ENCODE results near the gene MAN2B2.

Gene MAN2B2

DNA sequence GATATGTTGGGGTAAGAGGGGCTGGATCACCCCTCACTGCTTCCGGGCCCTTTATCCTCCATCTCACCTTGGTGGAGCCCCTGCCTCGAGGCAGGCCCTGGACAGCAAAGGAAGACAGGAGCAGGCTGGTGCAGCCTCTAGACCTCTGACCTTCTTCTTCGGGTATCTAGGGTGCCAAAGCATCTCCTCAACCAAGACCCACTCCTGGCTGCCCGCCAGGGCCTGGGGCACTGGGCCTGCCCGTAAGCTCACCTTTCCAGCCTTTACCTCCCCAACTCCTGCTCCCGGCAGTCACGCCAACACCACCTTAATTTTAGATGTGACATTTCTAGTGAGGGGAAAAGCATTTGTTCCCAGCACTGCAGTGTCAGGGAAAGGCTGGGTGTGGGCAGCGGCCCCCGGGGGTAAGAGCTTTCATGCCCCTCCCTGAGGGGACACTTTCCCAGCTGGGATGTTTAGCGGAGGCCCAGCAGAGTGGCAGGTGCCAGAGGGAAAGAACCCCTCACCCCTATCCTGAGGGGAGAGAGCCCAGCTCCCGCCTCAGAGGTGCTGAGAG is 6.7 kb downstream of the MAN2B2 start:
- peaks cover 20% of the 10 kb centered on the region for H3K9me3 Mint-ChIP-seq
- H3K4me3 Mint-ChIP-seq: no peak overlapping the region
- H3K27ac Mint-ChIP-seq: no peak overlapping the region
- H3K4me1 Mint-ChIP-seq (ENCODE audit: low read depth): no peaks in the 10 kb centered on the region
- intact Hi-C loops (cut with micrococcal nuclease): no loop called here
- no peaks in the 10 kb centered on the region for H3K27me3 Mint-ChIP-seq
- H3K36me3 Mint-ChIP-seq (ENCODE audit: low read depth): peaks cover 100% of the 10 kb centered on the region

DNA sequence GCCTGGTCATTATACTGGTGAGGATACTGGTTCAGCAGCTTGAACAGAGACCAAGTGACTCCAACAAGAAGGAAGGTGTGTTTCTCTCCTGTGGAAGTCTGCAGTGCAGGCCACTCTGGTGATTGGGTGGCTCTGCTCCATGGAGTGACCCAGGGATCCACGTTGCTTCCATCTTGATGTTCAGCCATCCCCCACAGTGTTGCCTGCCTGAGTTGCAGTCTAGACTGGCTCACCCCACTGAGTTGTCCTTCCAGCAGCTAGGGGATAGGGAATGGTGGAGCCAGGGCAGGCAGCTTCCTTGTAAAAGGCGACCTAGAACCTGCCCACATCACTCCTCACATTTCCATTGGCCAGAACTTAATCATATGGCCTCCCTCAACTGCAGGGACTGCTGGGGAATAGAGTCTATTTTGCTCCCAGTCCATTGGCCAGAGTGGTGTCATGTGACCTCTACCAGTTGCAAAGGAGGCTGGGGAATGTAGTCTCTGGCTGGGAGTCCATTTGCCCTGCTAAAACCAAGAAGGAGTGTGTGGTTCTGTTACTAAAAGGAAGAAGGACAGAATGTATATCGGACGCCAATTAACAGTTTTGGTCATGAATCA is 8.0 kb downstream of the MAN2B2 start:
- Mint-ChIP-seq H3K4me3 (no peak overlapping the region), H3K9me3 (peaks cover 20% of the 10 kb centered on the region), H3K4me1 (ENCODE audit: low read depth) (no peaks in the 10 kb centered on the region), H3K27ac (no peak overlapping the region), H3K36me3 (ENCODE audit: low read depth) (peaks cover 100% of the 10 kb centered on the region), H3K27me3 (no peaks in the 10 kb centered on the region)
- intact Hi-C loops (cut with micrococcal nuclease): no loop called here

DNA sequence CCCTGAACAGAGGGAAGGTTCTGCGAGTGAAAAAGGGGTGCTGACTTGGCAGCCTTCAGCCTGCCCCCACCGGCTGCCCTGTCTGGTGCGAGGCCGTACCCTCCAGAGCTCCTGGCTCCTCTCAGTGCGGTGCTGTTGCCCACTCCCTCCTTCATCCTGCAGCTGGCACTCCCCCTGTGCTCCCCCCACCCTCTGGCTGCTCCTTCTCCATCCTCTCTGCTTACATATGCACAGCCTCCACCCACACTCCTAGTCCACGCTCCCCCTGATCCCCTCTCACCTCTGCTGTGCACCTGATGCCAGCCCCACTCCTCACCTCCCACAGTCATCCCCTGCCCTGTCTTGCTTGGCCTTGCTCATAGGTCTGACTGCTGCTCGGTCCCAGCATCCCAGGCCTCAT is 9.9 kb downstream of the MAN2B2 start:
- H3K27ac Mint-ChIP-seq: no peak overlapping the region
- no peak overlapping the region for H3K4me3 Mint-ChIP-seq
- H3K4me1 Mint-ChIP-seq (ENCODE audit: low read depth): no peaks in the 10 kb centered on the region
- H3K9me3 Mint-ChIP-seq: peaks cover 20% of the 10 kb centered on the region
- H3K27me3 Mint-ChIP-seq: no peaks in the 10 kb centered on the region
- peaks cover 100% of the 10 kb centered on the region for H3K36me3 Mint-ChIP-seq (ENCODE audit: low read depth)
- intact Hi-C loops (cut with micrococcal nuclease): no loop called here

DNA sequence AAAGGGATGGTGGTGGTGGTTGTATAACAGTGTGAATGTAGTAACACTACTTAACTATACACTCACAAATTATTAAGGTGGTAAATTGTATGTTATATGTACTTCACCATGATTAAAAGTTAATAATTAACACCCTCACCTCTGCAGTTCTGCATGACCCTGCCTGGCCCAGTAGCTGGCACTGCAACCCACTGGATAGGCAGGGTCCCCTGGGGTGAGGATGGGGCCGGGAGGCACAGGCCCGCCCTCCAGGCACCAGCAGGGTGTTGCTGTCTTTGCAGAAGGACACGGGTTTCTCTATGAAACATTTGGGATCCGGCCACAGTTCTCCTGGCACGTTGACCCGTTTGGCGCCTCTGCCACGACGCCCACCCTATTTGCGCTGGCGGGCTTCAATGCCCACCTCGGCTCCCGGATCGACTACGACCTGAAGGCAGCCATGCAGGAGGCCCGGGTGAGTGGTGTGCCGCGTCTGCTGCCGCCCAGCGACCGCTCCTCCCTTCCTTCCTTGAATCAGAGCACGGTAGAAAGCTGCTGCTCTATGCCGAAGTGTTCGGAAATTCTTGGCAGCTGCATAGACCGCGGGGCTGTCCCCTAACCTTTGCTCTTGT is 11.8 kb downstream of the MAN2B2 start:
- peaks cover 17% of the 10 kb centered on the region for H3K9me3 Mint-ChIP-seq
- no peak overlapping the region for H3K4me3 Mint-ChIP-seq
- no peaks in the 10 kb centered on the region for H3K4me1 Mint-ChIP-seq (ENCODE audit: low read depth)
- H3K36me3 Mint-ChIP-seq (ENCODE audit: low read depth): peaks cover 100% of the 10 kb centered on the region
- intact Hi-C loops (cut with micrococcal nuclease): no loop called here
- H3K27me3 Mint-ChIP-seq: no peaks in the 10 kb centered on the region
- no peak overlapping the region for H3K27ac Mint-ChIP-seq

DNA sequence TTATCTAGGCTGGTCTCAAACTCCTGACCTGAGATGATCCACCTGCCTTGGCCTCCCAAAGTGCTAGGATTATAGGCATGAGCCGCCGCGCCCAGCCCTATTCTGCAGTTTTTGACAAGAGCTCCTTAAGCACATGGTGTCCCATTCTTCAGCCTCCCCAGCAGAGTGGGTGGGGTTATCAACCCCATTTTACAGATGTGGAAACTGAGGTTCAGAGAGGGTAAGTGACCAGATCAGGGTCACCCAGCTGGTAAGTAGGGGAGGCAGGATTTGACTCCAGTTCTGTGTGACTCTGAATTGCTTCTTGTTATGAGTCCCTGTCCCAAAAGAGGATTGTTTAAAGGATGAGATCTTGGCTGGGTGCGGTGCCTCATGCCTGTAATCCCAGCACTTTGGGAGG is 14.5 kb downstream of the MAN2B2 start:
- H3K4me3 Mint-ChIP-seq: no peak overlapping the region
- intact Hi-C loops (cut with micrococcal nuclease): no loop called here
- H3K36me3 Mint-ChIP-seq (ENCODE audit: low read depth): peaks cover 98% of the 10 kb centered on the region
- H3K9me3 Mint-ChIP-seq: no peaks in the 10 kb centered on the region
- H3K27me3 Mint-ChIP-seq: no peaks in the 10 kb centered on the region
- no peak overlapping the region for H3K27ac Mint-ChIP-seq
- no peaks in the 10 kb centered on the region for H3K4me1 Mint-ChIP-seq (ENCODE audit: low read depth)

DNA sequence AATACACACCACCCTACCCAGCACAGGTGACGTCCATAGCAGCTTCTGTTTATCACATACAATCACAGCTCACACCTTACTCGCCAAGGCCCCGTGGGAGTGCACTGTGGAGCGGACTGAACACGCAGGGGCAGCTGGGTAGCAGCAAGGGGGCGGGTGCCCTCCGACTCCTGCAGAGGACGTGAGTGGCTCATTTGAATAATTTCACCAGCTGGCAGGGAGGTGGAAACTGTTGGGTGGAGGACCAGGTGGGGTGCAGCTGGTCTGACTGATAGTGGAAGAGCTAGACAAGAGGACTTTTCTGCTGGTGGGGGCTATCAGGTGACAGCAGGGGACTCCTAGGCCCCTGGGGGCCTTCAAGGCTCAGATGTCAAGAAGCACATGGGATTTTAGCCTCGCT is 16.3 kb downstream of the MAN2B2 start:
- Mint-ChIP-seq H3K9me3 (no peaks in the 10 kb centered on the region), H3K4me3 (no peak overlapping the region), H3K4me1 (ENCODE audit: low read depth) (no peaks in the 10 kb centered on the region), H3K27ac (no peak overlapping the region), H3K36me3 (ENCODE audit: low read depth) (peaks cover 98% of the 10 kb centered on the region), H3K27me3 (no peaks in the 10 kb centered on the region)
- intact Hi-C loops (cut with micrococcal nuclease): no loop called here

DNA sequence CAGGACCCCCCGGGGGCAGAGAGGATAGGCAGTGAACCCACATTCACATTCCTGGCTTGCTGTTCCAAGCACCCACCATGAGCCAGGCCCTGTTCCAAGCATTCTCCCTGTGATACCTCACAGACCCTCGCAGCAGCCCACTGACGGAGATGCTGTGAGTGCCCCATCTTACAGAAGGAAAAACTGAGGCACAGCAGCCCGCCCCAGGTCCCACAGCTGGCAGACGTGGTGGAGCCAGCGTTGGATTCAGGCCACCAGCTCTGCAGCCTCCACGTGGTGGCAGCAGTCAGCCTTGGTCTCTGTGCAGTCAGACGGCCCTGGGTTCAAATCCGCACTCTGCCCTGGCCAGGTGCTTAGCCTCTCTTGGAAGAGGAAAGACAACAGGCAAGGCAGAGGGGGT is 16.8 kb downstream of the MAN2B2 start:
- no peak overlapping the region for H3K4me3 Mint-ChIP-seq
- intact Hi-C loops (cut with micrococcal nuclease): no loop called here
- H3K27ac Mint-ChIP-seq: no peak overlapping the region
- H3K27me3 Mint-ChIP-seq: no peaks in the 10 kb centered on the region
- H3K36me3 Mint-ChIP-seq (ENCODE audit: low read depth): peaks cover 98% of the 10 kb centered on the region
- no peaks in the 10 kb centered on the region for H3K4me1 Mint-ChIP-seq (ENCODE audit: low read depth)
- H3K9me3 Mint-ChIP-seq: no peaks in the 10 kb centered on the region

DNA sequence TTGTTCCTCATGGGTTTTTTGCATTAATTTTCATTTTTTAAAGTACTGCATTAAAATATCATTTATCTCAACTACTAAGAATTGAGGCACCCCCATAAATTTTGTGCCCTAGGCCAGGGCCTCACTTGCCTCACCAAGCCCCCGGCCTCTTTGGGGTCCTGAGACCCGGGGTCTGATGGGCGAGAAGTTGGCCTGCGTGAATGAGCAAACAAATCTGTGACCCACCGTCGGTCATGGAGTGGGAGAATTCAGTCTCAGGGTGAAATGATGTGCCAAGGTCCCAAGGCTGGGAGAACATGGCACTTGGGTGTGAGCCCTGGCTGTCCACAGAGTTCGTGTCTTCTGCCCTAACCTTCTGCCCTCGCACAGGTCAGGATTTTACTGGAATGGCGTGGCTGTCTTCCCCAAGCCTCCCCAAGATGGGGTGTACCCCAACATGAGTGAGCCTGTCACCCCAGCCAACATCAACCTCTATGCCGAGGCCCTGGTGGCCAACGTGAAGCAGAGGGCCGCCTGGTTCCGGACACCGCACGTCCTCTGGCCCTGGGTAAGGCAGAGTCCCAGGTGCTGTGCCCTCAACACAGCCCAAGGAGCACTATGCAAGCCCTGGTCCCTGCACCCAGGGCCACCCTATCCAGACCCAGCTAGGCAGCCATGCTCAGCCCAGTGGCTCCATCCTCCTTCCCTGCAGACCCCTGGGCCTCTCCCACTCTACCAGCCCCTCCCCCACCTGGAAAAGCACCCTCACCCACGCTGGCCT is 18.0 kb downstream of the MAN2B2 start:
- no peaks in the 10 kb centered on the region for H3K4me1 Mint-ChIP-seq (ENCODE audit: low read depth)
- H3K27me3 Mint-ChIP-seq: no peaks in the 10 kb centered on the region
- intact Hi-C loops (cut with micrococcal nuclease): no loop called here
- H3K4me3 Mint-ChIP-seq: no peak overlapping the region
- peaks cover 98% of the 10 kb centered on the region for H3K36me3 Mint-ChIP-seq (ENCODE audit: low read depth)
- no peaks in the 10 kb centered on the region for H3K9me3 Mint-ChIP-seq
- no peak overlapping the region for H3K27ac Mint-ChIP-seq

DNA sequence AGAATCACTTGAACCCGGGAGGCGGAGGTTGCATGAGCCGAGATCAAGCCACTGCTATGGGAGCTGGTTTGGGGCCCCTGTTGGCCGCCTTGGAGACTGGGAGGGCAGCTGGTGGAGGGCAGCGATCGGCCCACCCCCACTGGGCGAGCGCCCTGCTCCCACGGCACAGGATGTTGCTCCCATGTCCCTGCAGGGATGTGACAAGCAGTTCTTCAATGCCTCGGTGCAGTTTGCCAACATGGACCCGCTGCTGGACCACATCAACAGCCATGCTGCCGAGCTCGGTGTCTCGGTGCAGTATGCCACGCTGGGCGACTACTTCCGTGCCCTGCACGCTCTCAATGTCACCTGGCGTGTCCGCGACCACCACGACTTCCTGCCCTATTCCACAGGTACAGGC is 19.4 kb downstream of the MAN2B2 start:
- Mint-ChIP-seq H3K4me1 (ENCODE audit: low read depth) (no peaks in the 10 kb centered on the region), H3K27me3 (no peaks in the 10 kb centered on the region), H3K27ac (no peak overlapping the region), H3K36me3 (ENCODE audit: low read depth) (peaks cover 98% of the 10 kb centered on the region), H3K9me3 (no peaks in the 10 kb centered on the region), H3K4me3 (no peak overlapping the region)
- intact Hi-C loops (cut with micrococcal nuclease): no loop called here

DNA sequence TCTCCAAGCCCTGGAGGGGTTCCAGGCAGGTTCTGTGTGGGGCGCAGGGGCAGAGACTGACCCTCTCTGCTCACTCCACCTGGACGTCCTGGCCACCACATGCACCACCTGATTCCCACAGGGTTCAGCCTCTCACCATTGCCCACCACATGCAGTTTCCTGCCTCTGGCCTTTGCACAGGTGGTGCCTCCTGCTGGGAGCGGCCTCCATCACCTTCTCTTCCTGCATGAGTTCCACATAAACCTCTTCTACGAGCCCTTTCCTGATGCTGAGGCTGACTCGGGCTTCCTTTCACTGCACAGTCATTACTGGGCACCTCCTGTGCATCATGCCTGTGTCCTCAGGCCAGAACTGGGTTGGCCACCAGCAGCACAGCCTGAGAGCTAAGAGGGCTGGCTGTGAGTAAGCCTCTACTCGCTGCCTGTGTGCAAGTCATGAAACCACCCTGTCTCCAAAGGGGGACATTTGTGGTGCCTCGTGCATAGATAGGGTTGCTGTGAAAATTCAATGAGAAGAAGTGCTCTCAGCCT is 19.9 kb downstream of the MAN2B2 start:
- intact Hi-C loops (cut with micrococcal nuclease): no loop called here
- H3K27ac Mint-ChIP-seq: no peak overlapping the region
- peaks cover 98% of the 10 kb centered on the region for H3K36me3 Mint-ChIP-seq (ENCODE audit: low read depth)
- no peaks in the 10 kb centered on the region for H3K9me3 Mint-ChIP-seq
- H3K4me1 Mint-ChIP-seq (ENCODE audit: low read depth): no peaks in the 10 kb centered on the region
- no peak overlapping the region for H3K4me3 Mint-ChIP-seq
- H3K27me3 Mint-ChIP-seq: no peaks in the 10 kb centered on the region

DNA sequence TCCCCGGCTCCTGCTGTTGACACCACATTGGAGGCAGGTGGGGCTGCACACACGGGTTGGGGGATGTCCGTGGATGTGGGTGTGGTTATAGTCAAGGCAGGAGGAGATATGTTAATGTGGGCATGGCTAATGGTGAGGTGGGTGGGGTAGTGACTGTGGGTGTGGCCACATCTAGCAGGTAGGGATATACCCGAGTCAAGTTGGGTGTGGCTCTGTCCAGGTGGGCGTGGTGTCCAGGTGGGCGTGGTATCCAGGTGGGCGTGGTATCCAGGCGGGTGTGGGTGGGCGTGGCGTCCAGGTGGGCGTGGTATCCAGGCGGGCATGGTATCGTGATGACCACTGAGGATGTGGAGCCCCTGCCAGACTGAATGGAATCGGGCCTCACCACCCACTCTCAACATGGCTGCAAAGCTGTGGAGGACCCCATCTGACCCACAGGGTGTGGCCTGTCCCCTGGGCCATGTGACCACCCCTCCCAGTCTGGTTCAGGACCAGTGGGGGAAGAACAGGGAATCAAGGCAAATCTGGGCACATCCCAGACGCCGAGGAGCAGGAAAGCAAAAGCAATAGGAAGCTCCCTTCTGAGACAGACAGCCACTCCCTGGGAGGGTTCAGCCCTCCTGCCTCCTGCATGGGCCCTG is 21.0 kb downstream of the MAN2B2 start:
- peaks cover 98% of the 10 kb centered on the region for H3K36me3 Mint-ChIP-seq (ENCODE audit: low read depth)
- intact Hi-C loops (cut with micrococcal nuclease): no loop called here
- H3K27ac Mint-ChIP-seq: no peak overlapping the region
- no peaks in the 10 kb centered on the region for H3K27me3 Mint-ChIP-seq
- H3K9me3 Mint-ChIP-seq: no peaks in the 10 kb centered on the region
- no peaks in the 10 kb centered on the region for H3K4me1 Mint-ChIP-seq (ENCODE audit: low read depth)
- H3K4me3 Mint-ChIP-seq: no peak overlapping the region

DNA sequence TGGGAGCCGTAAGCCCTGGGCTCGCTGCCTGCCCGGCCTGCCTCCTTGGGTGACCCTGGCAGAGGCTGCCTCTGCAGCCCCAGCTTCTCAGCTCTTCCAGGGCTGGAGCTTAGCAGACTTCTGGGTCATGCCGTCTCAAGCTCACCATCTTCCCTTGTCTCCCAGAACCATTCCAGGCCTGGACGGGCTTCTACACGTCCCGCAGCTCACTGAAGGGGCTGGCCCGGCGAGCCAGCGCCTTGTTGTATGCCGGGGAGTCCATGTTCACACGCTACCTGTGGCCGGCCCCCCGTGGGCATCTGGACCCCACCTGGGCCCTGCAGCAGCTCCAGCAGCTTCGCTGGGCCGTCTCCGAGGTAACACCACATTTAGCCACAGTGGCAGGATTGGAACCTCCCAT is 22.0 kb downstream of the MAN2B2 start:
- Mint-ChIP-seq H3K9me3 (no peaks in the 10 kb centered on the region), H3K27me3 (no peaks in the 10 kb centered on the region), H3K4me3 (no peak overlapping the region), H3K27ac (no peak overlapping the region), H3K36me3 (ENCODE audit: low read depth) (peaks cover 98% of the 10 kb centered on the region), H3K4me1 (ENCODE audit: low read depth) (no peaks in the 10 kb centered on the region)
- intact Hi-C loops (cut with micrococcal nuclease): no loop called here

DNA sequence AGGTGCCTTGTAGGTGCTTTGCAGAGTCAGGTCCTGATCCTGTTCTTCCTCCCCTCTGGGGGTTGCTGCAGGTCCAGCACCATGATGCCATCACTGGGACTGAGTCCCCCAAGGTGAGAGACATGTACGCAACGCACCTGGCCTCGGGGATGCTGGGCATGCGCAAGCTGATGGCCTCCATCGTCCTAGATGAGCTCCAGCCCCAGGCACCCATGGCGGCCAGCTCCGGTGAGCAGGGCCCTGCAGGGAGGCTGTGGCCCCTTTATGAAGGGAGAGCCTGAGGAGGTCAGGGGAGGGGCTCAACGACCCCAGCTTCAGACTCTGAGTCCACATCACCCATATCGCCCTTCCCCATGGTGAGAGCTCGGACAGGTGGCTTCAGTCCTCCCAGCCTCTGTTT is 23.1 kb downstream of the MAN2B2 start:
- Mint-ChIP-seq H3K4me1 (ENCODE audit: low read depth) (no peaks in the 10 kb centered on the region), H3K27me3 (no peaks in the 10 kb centered on the region), H3K4me3 (no peak overlapping the region), H3K27ac (no peak overlapping the region), H3K36me3 (ENCODE audit: low read depth) (peaks cover 98% of the 10 kb centered on the region), H3K9me3 (no peaks in the 10 kb centered on the region)
- intact Hi-C loops (cut with micrococcal nuclease): no loop called here

DNA sequence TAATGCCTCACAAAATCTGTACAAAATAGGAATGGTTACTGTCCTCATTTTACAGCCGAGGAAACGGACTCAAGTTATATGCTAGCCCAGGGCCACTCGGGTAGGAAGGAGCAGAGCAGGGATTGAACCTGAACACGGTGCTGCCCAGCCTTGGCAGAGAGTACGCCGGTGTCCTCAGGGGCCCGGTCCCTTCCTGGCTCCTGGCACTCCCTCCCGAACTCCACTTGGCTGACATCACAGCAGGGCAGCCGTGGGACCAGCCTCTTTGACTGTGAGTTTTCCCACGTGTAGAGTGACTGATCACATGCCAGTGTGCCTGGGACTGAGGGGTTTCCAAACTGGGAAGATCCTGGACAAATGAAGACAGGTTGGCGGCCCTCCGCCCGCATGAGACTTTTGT is 23.7 kb downstream of the MAN2B2 start:
- H3K27me3 Mint-ChIP-seq: no peaks in the 10 kb centered on the region
- intact Hi-C loops (cut with micrococcal nuclease): no loop called here

More for the DNA sequence above, 23.7 kb downstream of the MAN2B2 start:
- peaks cover 5% of the 10 kb centered on the region for H3K9me3 Mint-ChIP-seq
- H3K4me1 Mint-ChIP-seq (ENCODE audit: low read depth): no peaks in the 10 kb centered on the region
- no peak overlapping the region for H3K4me3 Mint-ChIP-seq
- H3K27ac Mint-ChIP-seq: no peak overlapping the region
- H3K36me3 Mint-ChIP-seq (ENCODE audit: low read depth): peaks cover 98% of the 10 kb centered on the region

Data from dendritic cell treated with granulocyte-macrophage colony-stimulating factor and Interleukin-4, amounts not matched to agents 40 ng/mL and 50 ng/mL, for 4 days (primary cell).